ENCODE measurements around the gene KRT10. TPM values are rescaled to one million over a fixed set of nuclear protein-coding genes. Genes with fewer than 3 reads are reported as not detected.

KRT10 gene
- total RNA-seq, 2 experiments from 2014 or later = 10.7 to 39.7 TPM

GRCh38 chr17:40810494-40810893 is 11.9 kb downstream of the KRT10 start:
- Histone ChIP-seq H3K4me1 (ENCODE audit: insufficient read depth, low read length, poor library complexity, severe bottlenecking) (no peaks in the 10 kb centered on the region), H2AFZ (ENCODE audit: low read length) (no peak overlapping the region), H4K20me1 (ENCODE audit: insufficient read depth, low read length) (no peaks in the 10 kb centered on the region), H3K79me2 (ENCODE audit: insufficient read depth, low read depth, low read length) (no peaks in the 10 kb centered on the region), H3K4me3 (ENCODE audit: low read depth, low read length, poor library complexity, severe bottlenecking) (no peak overlapping the region), H3K9me3 (ENCODE audit: low read length) (no peaks in the 10 kb centered on the region), H3K27ac (ENCODE audit: low read depth, low read length, poor library complexity, severe bottlenecking) (no peak overlapping the region), H3K9me2 (ENCODE audit: insufficient read depth, low read length) (no peaks in the 10 kb centered on the region), H3K4me2 (ENCODE audit: low read length) (no peak overlapping the region), H3K36me3 (ENCODE audit: insufficient read depth, low read length) (no peaks in the 10 kb centered on the region)
- intact Hi-C loops (cut with micrococcal nuclease; ENCODE audit: unreplicated experiment) = no loop called here
- no peak for TF ChIP-seq EZH2phosphoT487 (IDR thresholded peaks at IDR 0.05; ENCODE audit: borderline replicate concordance, low read depth, low read length)
- TF ChIP-seq CTCF (conservative IDR thresholded peaks at IDR 0.05; ENCODE audit: low read length) = no peak
- POLR2A ChIA-PET = no interaction called here
- no TSS peak for BruUV-seq (replicated peaks)
- CTCF ChIA-PET (ENCODE audit: unreplicated experiment) = no interaction called here
- DNase-seq (ENCODE audit: low spot score) = no peak

GRCh38 chr17:40809721-40810421 is 12.5 kb downstream of the KRT10 start:
- H3K4me1 ChIP-seq (ENCODE audit: insufficient read depth, low read length, poor library complexity, severe bottlenecking) = no peaks in the 10 kb centered on the region
- H2AFZ ChIP-seq (ENCODE audit: low read length) = no peak overlapping the region
- H3K36me3 ChIP-seq (ENCODE audit: insufficient read depth, low read length) = no peaks in the 10 kb centered on the region
- CTCF ChIA-PET (ENCODE audit: unreplicated experiment) = no interaction called here
- H3K4me2 ChIP-seq (ENCODE audit: low read length) = no peak overlapping the region
- DNase-seq (ENCODE audit: low spot score) = no peak
- H3K79me2 ChIP-seq (ENCODE audit: insufficient read depth, low read depth, low read length) = no peaks in the 10 kb centered on the region
- H3K4me3 ChIP-seq (ENCODE audit: low read depth, low read length, poor library complexity, severe bottlenecking) = no peak overlapping the region
- no peaks in the 10 kb centered on the region for H3K9me2 ChIP-seq (ENCODE audit: insufficient read depth, low read length)
- intact Hi-C loops (cut with micrococcal nuclease; ENCODE audit: unreplicated experiment) = loop anchor here (10.0 kb wide), 1 partner anchor 515 kb away; no protein-coding TSS in a partner anchor
- H4K20me1 ChIP-seq (ENCODE audit: insufficient read depth, low read length) = no peaks in the 10 kb centered on the region
- TF ChIP-seq EZH2phosphoT487 (IDR thresholded peaks at IDR 0.05; ENCODE audit: borderline replicate concordance, low read depth, low read length) (no peak), CTCF (conservative IDR thresholded peaks at IDR 0.05; ENCODE audit: low read length) (no peak)
- no peaks in the 10 kb centered on the region for H3K9me3 ChIP-seq (ENCODE audit: low read length)
- BruUV-seq (replicated peaks) = no TSS peak
- no peak overlapping the region for H3K27ac ChIP-seq (ENCODE audit: low read depth, low read length, poor library complexity, severe bottlenecking)
- POLR2A ChIA-PET = interaction anchor here (0.6 kb wide), 1 partner anchor 421 kb away, joined by 3 read pairs; no protein-coding TSS in a partner anchor

GRCh38 chr17:40806131-40806530 is 16.3 kb downstream of the KRT10 start:
- no peaks in the 10 kb centered on the region for H3K9me2 ChIP-seq (ENCODE audit: insufficient read depth, low read length)
- no peaks in the 10 kb centered on the region for H3K79me2 ChIP-seq (ENCODE audit: insufficient read depth, low read depth, low read length)
- POLR2A ChIA-PET = interaction anchor here (0.6 kb wide), 1 partner anchor 27 kb away, joined by 3 read pairs; no protein-coding TSS in a partner anchor
- no peak overlapping the region for H3K27ac ChIP-seq (ENCODE audit: low read depth, low read length, poor library complexity, severe bottlenecking)
- no peaks in the 10 kb centered on the region for H3K9me3 ChIP-seq (ENCODE audit: low read length)
- H3K4me1 ChIP-seq (ENCODE audit: insufficient read depth, low read length, poor library complexity, severe bottlenecking) = no peaks in the 10 kb centered on the region
- TF ChIP-seq CTCF (conservative IDR thresholded peaks at IDR 0.05; ENCODE audit: low read length) (no peak), EZH2phosphoT487 (IDR thresholded peaks at IDR 0.05; ENCODE audit: borderline replicate concordance, low read depth, low read length) (no peak)
- H3K4me3 ChIP-seq (ENCODE audit: low read depth, low read length, poor library complexity, severe bottlenecking) = no peak overlapping the region
- CTCF ChIA-PET (ENCODE audit: unreplicated experiment) = no interaction called here
- intact Hi-C loops (cut with micrococcal nuclease; ENCODE audit: unreplicated experiment) = loop anchor here (10.0 kb wide), 1 partner anchor 519 kb away; no protein-coding TSS in a partner anchor
- no peaks in the 10 kb centered on the region for H4K20me1 ChIP-seq (ENCODE audit: insufficient read depth, low read length)
- H2AFZ ChIP-seq (ENCODE audit: low read length) = no peak overlapping the region
- BruUV-seq (replicated peaks) = no TSS peak
- DNase-seq (ENCODE audit: low spot score) = no peak
- no peaks in the 10 kb centered on the region for H3K36me3 ChIP-seq (ENCODE audit: insufficient read depth, low read length)
- no peak overlapping the region for H3K4me2 ChIP-seq (ENCODE audit: low read length)
